IPS-NIHi11 (cell line): Measurements from ENCODE around the gene NECTIN1.
"Not testable (repeated sequence)": the region's sequence is repeated elsewhere in the genome, so short reads cannot be mapped to it uniquely, and the experiment has no call there.

Source experiments
- DNase-seq: peaks from one replicate; pipeline ENCODE4 v3.0.0; 2012; ENCODE audit warnings: mixed read lengths, low spot score

NECTIN1 gene

DNA sequence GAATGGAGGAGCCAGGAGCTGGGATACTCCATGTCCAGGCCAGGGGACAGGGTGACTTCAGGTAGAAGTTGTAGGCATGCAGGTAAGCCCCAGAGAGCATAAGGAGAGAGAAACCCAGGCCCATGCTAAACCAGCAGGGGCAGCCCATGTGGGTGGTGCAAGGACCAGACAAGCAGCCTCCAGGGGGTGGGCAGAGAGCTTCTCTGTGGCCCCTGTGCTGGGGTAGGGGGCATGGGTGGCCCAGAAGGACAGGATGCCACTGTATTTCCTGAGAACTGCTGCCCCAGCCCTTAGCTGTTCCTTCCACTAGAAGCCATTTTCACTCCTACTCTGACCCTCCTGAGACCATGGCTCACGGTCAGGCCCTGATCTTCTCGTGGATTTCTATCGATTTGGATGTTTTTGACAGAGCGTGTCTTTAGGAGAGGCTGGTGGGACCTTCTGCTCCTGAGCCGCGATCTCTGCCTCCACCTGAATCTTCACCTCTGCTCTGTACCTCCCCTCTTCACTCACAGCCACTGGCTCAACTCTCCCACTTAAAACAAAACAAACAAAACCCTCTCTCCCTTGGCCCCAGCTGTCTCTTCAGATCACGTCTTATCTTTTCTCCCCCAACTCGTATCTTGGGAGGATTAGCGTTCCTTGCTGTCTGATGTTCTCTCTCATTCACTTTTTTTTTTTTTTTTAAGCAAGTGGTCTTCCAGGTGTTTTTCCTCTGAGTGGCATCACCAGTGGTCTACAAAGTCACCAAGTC, 112.2 kb downstream of the NECTIN1 start:
- no peak for DNase-seq

DNA sequence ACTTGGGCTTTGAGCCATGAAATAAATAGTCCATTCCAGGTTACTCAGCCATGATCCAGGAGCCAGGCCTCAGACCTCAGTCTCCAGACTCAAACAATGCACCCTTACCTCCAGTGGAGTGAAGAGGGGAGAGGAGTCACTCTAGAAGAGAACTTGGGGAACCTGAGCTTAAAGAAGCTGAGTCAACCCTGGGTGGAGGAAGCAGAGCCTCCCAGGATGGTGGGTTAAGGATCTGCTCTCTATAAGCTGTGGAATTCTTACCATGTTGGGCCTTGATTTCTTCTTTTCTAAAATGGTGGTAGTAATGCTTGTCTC, 113.2 kb downstream of the NECTIN1 start:
- no peak for DNase-seq

DNA sequence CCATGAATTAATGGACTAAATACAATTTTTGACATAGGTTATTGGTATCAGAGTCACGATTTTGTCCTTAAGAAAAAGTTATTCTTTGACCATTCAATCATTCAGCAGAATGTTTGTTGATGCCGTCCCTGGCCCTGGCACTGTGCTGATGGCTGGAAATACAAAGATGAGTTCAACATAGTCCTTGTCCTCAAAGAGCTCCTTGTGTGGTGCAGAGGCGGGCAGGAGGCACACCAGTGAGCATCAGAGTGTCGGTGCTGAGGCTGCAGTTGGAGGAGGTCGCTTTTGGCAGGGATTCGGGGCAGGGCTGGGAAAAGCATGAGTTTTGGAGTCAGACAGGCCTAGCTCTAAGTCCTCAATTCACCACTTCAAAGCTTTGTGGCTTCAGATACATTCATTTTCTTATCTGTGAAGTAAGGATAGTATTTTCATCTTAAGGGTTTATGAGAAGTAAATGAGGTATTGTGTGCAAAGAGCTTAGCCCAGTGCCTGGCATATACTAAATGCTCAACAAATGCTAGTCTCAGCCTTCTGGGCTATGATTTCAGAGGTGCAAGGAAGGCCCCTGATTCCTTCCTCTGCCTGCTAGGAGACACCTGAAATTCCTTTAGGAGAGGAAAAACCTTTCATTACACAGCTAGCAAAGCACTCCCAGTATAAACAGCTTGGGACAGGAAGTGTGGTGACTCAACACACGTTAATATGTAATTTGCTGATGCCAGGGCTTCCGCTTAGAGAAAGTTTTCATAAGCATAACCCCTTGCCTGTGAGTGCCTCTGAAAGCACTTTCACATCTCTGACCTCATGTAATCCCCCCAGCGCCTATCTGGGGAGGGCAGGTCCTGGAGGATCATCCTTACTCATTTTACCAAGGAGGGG, 113.8 kb downstream of the NECTIN1 start:
- no peak for DNase-seq

DNA sequence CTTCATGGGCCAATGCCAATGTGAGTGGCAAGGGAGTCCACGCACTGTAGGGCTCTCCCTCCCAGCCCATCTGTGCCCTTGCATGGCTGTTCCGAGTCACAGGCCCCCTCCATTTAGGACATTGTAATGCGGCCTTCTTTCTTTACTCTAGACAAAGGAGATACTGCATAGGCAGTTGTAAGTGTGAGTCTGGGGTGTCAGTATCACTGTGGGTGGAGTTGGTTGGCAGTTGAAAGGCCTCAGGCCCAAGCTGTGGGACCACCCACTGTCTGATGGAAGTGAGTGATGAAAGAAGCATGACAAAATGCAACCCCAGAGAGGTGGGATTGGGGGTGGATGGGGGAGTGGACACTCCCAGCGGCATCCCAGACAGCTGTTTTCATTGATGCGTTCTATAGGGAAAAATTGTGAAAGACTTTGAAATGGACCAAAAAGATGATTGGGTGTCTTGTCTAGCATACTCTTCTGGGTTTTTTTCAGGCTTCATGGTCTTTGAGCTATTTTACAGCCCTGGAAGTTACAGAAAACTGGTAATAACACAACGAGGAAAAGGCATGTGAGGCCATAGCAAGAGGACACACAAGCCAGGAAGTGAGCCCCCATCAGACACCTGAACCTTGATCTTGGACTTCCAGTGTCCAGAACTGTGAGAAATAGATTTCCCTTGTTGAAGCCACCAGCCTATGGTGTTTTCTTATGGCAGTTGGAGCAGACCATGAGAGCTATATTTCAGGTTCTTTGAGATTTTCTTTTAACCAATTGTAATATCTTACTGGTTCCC, 114.6 kb downstream of the NECTIN1 start:
- no peak for DNase-seq

DNA sequence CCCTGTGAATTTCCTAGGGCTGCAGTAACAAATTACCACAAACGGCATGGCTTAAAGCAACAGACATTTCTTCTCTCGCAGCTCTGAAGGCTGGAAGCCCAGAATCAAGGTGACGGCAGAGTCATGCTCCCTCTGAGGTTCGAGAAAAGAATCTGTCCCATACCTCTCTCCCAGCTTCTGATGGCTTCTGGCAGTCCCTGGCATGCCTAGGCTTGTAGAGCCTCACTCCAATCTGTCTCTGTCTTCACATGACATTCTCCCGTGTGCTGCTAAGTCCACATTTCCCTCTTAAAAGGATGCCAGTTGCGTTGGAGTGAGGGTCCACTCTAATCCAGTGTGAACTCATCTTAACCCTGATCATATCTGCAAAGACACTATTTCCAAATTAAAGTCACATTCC, 116.2 kb downstream of the NECTIN1 start:
- no peak for DNase-seq

DNA sequence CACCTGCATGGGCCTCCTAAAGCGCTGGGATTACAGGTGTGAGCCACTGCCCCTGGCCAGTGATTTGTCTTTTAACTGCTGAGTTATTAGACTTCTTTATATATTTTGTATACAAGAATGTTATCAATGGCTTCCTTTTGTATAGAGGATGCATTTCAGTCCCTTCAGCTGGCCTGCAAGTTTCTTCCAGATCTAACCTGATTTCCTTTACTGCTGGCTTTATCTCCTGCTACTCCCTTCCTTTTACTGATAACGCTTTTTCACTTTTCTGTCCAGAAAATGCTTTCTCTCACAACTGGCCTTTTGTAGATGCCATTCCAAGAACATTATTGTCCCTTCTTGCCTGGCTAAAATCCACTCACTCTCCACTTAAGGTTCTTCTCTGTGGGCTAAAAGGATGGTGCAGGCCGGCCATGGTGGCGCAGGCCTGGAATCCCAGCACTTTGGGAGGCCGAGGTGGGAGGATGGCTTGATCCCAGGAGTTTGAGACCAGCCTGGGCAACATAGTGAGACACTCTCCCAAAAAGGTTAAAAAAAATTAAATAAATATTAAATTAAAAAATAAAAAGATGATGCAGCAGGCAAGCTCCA, 118.1 kb downstream of the NECTIN1 start:
- DNase-seq: no peak

DNA sequence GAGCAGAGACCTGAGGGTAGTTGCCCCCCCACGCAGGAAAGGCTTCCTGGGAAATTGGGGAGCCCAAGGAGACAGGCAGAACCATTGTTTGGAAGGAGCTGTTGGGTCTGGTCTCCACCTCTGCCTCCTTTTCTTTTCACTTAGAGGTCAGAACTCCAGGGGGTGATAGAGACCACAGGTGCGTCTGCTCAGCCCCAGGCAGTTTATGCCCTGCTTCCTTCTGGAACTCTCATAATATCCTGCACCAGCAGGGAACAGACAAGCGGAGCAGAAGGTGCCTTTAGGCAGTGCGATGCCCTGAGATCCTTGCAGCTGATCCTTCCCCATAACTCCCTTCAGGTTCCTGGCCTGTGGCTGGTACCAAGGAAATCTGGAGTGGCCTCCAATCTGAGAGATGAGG, 120.2 kb downstream of the NECTIN1 start:
- no peak for DNase-seq

DNA sequence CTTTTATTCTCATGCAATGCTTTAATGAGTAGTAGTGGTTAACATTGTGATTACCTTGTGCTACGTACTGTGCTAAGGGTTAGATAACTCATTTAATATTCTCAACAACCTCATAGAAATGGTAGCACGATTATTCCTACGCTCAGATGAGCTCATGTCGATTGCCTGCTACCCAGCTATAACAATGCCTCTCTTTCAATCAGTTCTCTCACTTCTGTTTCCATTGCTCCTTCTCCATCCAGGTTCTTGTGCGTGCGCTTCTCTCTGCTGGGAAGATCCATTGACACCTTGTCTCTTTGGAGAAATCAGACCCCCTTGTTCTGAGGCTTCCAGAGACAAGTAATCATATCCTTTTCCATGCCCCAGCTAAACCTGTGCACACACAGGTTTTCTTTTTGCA, 120.8 kb downstream of the NECTIN1 start:
- DNase-seq: no peak

DNA sequence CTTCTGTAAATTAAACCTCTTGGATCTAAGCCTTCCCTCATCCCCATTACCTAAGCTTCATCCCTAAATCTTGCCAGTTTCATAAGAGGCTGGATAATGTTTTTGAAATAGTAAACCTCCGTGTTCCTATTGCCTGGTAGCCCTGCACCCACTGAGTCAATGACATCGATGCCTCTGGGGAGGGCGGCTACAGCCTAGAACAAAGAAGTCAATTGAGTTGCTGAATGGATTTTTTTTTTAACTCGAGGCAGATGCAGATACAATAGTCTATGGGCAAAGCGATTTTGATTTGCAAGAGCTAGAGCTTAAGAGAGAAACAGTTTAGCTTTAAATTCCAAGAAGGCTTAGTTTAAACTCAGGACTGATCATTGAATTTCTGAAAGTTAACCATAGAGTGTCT, 121.3 kb downstream of the NECTIN1 start:
- no peak for DNase-seq

DNA sequence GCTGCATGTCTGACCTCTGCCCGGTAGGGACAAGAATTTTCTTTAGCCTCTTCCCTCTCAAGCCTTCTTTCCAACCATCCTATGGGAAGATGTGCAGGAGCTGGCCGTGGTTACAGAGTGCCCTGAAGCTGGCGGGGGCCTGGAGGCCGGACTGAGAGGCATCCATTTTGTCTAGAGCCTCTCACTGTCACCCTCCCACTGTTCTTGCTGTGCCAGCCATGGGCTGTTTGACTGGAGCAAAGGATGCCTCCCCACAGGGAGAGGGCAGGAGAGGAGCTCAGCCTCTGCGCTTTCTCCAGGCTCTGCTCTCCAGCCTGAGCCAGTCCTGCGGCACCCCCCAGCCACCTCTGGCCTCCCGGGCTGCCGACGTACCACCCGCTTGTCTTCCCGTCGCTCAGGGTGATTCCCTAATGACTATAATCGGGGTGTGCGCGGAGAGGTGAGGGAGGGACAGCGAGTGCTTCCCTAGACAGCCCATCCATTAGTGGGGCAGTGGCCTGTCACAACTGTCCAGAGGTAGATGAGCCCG, 123.8 kb downstream of the NECTIN1 start:
- DNase-seq: no peak

DNA sequence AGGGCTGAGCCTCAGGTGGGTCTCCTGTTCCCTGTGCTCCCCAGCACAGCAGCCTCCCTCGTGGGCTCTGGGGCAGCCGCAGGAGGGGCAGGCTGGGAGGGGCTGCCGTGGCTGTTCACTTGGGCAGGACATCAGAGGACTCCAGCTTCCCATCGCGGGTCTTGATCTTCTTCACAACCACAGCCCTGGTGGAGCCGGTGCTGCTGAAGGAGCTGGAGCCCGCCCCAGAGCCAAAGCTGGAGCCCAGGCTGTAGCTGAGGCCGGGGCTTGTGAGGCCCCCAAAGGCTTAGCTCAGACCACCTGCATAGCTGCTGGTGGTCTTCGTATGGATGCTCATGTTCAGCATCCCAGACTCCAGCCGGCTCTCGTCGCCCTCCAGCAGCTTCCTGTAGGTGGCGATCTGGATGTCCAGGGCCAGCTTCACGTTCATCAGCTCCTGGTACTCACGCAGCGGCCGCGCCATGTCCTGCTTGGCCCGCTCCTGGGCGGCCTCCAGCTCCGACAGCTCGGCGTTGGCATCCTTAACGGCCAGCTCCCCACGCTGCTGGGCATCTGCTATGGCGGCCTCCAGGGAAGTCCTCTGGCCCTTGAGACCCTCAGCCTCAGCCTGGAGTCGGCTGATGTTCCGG, 126.1 kb downstream of the NECTIN1 start:
- no peak for DNase-seq

DNA sequence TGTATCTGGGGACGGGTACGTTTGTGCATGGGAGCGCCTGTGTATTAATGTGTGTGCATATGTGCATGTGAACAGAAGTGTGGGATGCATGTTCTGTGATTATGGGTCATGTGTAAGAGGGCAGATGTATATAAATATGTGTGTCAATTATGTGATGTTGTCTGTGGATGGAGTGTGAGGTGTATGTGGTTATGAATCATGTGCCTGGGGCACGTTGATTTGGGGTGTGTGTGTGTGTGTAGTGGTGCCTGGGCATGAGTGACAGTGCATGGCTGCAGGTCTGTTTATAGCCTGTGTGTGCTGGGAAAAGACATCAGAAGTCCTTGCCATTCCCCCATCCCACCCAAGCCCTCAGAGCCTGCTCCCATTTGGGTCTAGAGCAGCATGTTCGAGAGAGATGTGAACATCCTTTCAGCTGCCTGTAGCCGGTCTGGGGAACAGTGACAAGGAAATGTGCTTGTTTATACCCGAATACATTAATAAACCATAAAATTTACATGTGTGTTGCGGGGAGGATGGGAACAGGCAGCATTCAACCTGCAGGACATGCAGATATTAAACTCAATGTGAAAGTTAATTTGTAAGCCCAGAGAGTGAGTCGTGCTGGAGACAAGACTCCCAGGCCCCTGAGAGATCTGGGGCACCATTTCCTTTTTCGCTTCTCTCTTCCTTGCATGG, 129.0 kb downstream of the NECTIN1 start:
- no peak for DNase-seq

DNA sequence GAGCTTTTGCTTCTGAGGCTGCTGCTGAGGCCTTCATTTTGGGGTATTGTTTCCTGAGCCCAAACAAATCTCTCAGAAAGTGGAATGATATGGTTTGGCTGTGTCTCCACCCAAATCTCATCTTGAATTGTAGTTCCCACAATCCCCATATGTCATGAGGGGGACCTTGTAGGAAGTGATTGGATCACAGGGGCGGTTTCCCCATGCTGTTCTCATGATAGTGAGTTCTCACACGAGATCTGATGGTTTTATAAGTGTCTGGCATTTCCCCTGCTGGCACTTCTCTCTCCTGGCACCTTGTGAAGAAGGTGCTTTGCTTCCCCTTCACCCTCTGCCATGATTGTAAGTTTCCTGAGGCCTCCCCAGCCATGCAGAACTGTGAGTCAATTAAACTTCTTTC, 133.1 kb downstream of the NECTIN1 start:
- not testable (repeated sequence) for DNase-seq

DNA sequence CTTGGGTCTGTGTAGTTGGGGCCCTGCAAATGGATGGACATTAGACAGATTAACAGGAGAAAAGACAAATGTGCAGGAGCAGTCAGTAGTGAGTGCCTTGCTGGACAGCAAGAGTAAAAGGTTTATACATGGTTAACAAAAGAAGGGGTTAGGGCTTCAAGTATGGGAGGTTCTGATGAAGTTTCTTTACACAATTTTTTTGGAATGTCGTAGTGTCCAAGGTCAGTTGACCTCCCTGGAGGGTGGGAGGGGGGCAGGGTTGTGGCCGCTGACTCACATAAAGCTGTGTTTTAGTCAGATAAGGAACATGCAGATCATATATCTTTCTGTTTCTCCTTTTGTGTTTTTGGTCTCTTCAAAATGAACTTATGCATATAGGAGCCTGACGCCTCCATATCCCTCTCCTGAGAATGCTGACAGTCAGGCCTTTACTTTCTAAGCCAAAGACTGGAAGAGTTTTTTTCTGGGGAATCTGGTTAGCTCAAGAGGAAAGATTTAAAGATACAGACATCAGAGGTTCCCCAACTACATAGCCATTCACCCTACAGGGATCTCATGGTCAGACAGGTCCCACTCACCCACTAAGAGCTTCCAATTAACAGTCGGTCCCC, 134.3 kb downstream of the NECTIN1 start:
- no peak for DNase-seq

DNA sequence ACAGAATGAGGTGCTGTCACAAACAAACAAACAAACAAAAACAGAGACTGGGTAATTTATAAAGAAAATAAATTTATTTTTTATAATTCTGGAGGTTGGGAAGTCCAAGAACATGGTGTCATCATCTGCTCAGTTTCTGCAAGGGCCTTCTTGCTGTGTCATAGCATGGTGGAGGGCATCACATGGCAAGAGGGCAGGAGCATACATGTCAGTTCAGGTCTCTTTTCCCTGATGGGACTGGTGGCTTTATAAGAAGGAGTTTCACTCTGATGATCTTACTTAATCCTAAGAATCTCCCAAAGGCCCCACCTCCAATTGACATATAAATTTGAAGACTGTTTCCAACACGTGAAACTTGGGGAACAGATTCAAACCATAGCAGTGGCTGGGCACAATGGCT, 135.7 kb downstream of the NECTIN1 start:
- DNase-seq: no peak

DNA sequence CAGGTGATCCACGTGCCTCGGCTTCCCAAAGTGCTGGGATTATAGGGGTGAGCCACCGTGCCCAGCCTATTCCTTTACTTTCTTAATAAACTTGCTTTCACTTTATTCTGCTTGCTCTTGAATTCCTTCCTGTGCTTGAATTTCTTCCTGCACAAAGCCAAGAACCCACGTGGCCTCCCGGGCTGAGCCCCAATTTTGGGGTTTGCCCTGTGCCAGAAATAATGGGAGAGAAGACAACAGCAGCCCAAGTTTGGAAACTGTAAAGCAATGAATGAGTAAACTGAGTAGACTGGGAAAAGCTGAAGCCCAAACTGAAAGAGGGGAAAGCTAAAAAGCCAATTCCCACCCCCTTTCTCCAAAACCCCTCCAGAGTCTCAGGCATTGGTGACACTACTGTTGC, 136.4 kb downstream of the NECTIN1 start:
- DNase-seq: no peak

DNA sequence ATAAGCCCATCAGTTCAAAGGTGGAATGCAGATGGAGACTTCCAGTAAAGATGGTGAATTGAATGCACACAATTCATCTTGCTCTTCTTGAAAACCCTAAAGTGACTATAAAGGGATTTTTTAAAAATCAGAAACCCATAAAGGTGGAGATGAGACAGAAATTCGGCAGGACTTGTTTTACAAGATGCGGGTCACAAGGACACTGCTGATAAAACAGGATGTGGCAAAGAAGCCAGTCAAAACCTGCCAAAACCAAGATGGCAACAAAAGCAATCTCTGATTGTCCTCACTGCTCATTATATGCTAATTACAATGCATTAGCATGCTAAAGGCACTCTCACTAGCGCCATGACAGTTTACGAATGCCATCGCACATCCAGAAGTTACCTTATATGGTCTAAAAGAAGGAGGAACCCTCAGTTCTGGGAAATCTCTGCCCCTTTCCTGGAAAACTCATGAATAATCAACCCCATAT, 137.1 kb downstream of the NECTIN1 start:
- no peak for DNase-seq

DNA sequence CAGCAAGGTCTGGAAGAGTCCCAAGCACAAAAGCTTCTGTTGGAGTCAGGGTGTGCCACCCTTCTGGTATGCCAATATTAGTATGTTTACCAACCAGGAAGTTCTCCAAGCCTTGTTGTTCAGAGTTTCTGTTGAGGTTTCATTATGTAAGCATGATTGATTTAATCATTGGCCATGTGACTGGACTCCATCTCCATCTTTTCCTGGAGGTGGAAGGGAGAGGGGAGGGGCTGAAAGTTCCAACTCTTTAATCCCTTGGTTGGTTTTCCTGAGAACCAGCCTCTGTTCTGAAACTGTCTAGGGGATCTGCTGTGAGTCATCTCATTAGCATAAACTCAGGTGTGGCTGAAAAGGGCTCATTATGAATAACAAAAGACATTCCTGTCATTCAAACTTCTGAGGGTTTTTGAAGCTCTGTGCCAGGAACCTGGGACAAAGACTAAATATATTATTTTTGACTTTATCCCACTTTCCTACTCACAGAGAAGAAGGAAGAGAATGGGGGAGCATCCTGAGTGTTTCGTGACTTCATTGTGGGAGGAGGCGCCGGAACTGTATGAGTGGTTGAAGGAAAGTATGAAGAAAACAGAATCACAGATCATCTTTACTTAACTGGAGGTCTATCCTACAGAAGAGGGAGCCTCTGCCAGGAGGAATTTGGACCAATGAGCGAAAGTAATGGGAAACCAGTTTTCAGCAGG, 138.2 kb downstream of the NECTIN1 start:
- peak; percentile 70 for DNase-seq

DNA sequence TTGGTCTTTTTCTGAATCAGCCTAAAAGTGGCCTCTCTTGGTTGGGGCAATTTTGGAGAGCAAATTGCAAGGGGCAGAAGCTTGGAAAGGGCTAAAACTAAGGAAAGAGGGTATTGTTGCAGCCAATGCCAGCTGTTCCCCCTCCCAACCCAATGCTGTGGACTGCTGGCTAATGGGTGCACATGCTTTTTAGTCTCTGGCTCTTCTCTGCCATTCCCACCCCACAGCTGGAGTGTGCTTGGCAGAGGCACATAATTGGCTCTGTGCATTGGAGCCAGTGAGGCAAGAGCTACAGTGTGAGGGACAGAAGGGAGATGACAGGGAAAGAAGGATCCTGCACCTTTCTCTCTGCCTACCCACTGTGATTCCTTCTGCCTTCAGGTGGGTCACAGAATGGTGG, 140.0 kb downstream of the NECTIN1 start:
- no peak for DNase-seq
